Thyroid gland (tissue), 4 donors: ENCODE results near the gene ZKSCAN5.

ENCODE experiments used
- POLR2A ChIP-seq, 2 donors: fragments of 450-650 bp; IDR thresholded peaks; one replicate each; pipeline ENCODE4 v1.6.1; 2017; ENCODE audit warnings: antibody characterized with exemption in 2 of 2, mild to moderate bottlenecking in 2 of 2, moderate library complexity in 1 of 2
- TF ChIP-seq, protein P1 (sequence below), 6 experiments: fragments of 200-600 bp in 3 of 6; fragments of 450-650 bp in 3 of 6; sonication (generic) in 3 of 6; IDR thresholded peaks; one replicate each; pipeline ENCODE4 v1.5.1; 2016 to 2019; ENCODE audit warnings: antibody characterized with exemption in 6 of 6, mild to moderate bottlenecking in 2 of 6, inconsistent platforms in 1 of 6, moderate library complexity in 1 of 6

DNA sequence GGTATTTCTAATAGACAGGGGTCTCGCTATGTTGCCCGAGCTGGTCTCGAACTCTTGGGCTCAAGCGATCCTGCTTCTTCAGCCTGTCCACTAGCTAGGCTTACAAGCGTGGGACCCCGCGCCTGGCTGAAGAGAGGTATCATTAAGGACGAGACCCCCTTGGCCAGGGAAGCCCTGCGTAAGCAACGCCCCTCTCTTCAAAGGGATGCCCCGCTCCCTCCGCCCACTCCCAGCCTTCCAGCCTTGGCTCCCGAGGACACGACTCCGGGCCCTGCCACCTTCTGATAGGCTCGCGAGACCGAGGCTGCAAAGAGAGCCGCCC, 220 bp upstream of the ZKSCAN5 start:
- TF ChIP-seq, protein P1, sequence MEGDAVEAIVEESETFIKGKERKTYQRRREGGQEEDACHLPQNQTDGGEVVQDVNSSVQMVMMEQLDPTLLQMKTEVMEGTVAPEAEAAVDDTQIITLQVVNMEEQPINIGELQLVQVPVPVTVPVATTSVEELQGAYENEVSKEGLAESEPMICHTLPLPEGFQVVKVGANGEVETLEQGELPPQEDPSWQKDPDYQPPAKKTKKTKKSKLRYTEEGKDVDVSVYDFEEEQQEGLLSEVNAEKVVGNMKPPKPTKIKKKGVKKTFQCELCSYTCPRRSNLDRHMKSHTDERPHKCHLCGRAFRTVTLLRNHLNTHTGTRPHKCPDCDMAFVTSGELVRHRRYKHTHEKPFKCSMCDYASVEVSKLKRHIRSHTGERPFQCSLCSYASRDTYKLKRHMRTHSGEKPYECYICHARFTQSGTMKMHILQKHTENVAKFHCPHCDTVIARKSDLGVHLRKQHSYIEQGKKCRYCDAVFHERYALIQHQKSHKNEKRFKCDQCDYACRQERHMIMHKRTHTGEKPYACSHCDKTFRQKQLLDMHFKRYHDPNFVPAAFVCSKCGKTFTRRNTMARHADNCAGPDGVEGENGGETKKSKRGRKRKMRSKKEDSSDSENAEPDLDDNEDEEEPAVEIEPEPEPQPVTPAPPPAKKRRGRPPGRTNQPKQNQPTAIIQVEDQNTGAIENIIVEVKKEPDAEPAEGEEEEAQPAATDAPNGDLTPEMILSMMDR (IDR thresholded peaks at IDR 0.05) = no peak
- no peak for TF ChIP-seq POLR2A (IDR thresholded peaks at IDR 0.05)
